ENCODE data around the gene SMIM35.

- TF ChIP-seq, protein P1, sequence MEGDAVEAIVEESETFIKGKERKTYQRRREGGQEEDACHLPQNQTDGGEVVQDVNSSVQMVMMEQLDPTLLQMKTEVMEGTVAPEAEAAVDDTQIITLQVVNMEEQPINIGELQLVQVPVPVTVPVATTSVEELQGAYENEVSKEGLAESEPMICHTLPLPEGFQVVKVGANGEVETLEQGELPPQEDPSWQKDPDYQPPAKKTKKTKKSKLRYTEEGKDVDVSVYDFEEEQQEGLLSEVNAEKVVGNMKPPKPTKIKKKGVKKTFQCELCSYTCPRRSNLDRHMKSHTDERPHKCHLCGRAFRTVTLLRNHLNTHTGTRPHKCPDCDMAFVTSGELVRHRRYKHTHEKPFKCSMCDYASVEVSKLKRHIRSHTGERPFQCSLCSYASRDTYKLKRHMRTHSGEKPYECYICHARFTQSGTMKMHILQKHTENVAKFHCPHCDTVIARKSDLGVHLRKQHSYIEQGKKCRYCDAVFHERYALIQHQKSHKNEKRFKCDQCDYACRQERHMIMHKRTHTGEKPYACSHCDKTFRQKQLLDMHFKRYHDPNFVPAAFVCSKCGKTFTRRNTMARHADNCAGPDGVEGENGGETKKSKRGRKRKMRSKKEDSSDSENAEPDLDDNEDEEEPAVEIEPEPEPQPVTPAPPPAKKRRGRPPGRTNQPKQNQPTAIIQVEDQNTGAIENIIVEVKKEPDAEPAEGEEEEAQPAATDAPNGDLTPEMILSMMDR (IDR thresholded peaks at IDR 0.05) = no peak
- no peak for TF ChIP-seq POLR2A (IDR thresholded peaks at IDR 0.05)
Measured at GRCh38 chr11:117980280-117980679, 106.5 kb downstream of the SMIM35 start.
